ENCODE data around the gene CBX1. TPM values are rescaled to one million over a fixed set of nuclear protein-coding genes. Genes with fewer than 3 reads are reported as not detected.

CBX1 gene
- 38.4 and 42.9 TPM in 2 replicates for total RNA-seq

GRCh38 chr17:48101012-48101720, at the start of gene CBX1:
CBX1 (minus strand) TSS chr17:48101478; CDS start chr17:48077004, 24,474 bp downstream.
- DNase-seq (ENCODE audit: low read depth in 2 of 2): peak; percentile 95 to 98

GRCh38 chr17:48150597-48151001, 49.3 kb upstream of the CBX1 start:
- DNase-seq (ENCODE audit: low read depth in 2 of 2): no peak

DNA sequence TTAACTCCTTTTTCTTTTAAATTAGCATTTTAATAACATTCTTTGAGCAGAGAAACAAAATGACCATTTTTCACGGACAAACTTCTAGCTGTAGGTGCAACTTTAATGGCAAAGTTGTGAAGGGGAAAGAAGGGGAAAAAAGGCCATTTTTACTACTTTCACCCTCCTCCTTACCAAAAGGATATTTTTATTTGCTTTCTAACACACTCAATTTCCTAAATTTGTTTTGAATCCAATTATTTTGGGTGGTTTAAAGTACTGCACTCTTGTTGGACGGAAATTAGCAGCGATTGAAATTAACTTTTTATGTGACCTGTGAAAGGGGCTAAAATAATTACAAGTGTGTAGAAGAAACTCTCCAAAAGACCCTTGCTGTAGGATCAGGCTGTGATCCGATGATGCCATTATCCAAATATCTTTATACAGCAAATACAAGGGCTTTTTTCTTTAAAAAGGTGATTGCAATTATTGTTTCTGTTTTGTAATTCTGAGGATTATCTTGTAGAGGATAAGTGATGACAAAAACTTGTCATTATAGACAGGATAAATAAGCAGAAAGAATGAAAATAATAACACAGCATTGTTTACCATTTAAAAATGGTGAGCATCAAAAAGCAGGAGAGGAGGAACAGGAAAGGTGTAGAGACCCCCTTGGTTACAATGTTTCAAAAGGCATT, 48.6 kb upstream of the CBX1 start:
- DNase-seq (ENCODE audit: low read depth in 2 of 2): no peak

GRCh38 chr17:48148854-48149786, 47.8 kb upstream of the CBX1 start:
- DNase-seq (ENCODE audit: low read depth in 2 of 2): peak in 1 of 2 donors; percentile 23

DNA sequence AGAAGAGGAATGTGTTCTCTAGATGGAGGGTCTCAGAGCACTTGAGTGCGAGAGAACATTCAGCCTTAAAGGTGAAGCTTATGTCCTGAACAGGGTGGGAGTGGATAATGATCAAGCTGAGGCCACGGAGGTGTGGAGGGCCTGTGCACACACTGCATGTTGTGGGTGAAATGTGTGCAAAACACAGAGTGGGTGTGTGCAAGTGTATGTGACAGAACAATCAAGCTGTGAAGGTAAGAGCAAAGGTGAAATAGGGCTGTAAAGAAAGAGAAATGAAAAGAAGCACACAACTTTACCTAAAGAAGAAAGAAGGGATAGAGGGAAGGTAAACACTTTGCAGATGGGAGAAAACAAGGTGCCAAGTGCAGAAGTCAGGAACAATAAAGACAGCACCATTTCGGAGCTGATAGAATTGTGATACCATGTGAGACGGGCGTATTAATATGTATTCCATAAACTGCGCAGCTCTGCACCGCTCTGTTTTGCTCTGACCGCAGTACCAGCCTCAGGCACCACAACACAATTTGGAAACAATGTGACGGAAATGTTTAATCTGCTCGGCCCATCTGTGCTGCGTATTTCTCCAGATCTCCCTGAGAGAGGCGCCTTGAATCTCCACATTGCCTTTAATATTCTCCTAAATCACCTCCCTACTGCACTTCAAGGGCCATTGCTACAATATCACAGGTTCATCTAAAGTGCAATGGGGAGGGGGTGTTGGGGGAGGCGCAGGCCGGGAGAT, 46.9 kb upstream of the CBX1 start:
- no peak for DNase-seq (ENCODE audit: low read depth in 2 of 2)

GRCh38 chr17:48144976-48145798, 43.9 kb upstream of the CBX1 start:
- DNase-seq (ENCODE audit: low read depth in 2 of 2): no peak

- no peak for DNase-seq (ENCODE audit: low read depth in 2 of 2)
These were observed 43.0 kb upstream of the CBX1 start for GRCh38 chr17:48144231-48144630.

DNA sequence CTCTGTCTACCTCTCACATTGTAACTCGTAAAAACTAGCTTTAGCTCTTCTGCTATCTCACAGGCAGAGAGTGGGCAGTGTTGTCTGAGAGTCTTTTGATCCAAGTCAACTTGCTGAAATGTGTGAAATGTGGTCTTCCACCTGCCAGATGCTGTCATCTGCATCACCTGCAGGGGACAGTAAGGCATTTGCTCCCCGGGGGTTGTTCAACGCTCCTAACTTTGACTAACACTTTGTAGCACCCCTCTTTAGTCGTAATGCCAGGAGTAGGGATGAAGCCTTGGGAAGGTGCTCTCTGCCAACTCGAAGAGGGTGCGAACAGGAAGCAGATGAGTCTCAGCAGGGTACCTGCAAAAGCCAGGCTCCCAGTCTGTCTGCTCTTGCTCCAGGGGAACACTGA, 42.4 kb upstream of the CBX1 start:
- DNase-seq (ENCODE audit: low read depth in 2 of 2): no peak

GRCh38 chr17:48139944-48140343, 38.7 kb upstream of the CBX1 start:
- peak; percentile 60 to 64 for DNase-seq (ENCODE audit: low read depth in 2 of 2)

DNA sequence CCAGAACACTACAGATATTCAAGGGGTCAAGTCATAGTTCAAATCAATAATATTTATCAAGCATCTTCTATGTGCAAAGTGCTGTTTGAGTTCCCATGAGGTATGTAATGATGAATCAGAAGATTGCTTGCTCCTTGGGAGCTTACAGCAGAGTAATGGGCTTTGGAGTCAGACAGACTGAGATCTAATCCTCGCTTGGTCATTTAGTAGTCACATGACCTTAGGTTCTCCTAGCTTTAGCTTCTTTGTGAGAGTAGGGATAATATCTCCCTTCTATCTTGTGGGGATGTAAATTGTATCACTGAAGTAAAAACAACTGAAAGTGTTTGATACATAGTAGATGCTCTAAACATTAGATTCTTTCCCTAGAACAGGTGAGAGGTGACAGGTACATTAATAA, 36.4 kb upstream of the CBX1 start:
- DNase-seq (ENCODE audit: low read depth in 2 of 2): no peak

GRCh38 chr17:48134912-48135480, 33.7 kb upstream of the CBX1 start:
- no peak for DNase-seq (ENCODE audit: low read depth in 2 of 2)

DNA sequence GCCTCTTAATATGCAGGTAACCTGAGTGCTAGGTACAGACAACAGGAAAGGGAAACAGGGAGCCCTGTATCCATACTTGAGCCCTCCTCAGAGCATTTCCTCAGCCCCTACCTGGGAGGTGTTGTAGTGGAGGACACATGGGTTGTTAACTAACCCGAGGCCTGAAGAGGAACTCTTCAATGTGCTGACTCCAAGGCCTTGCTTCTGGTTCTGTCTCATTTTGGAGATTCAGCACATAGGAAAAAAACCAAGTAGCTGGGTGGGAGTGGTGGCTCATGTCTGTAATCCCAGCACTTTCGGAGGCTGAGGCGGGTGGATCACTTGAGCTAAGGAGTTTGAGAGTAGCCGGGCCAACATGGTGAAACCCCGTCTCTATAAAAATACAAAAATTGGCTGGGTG, 31.1 kb upstream of the CBX1 start:
- DNase-seq (ENCODE audit: low read depth in 2 of 2): no peak

DNA sequence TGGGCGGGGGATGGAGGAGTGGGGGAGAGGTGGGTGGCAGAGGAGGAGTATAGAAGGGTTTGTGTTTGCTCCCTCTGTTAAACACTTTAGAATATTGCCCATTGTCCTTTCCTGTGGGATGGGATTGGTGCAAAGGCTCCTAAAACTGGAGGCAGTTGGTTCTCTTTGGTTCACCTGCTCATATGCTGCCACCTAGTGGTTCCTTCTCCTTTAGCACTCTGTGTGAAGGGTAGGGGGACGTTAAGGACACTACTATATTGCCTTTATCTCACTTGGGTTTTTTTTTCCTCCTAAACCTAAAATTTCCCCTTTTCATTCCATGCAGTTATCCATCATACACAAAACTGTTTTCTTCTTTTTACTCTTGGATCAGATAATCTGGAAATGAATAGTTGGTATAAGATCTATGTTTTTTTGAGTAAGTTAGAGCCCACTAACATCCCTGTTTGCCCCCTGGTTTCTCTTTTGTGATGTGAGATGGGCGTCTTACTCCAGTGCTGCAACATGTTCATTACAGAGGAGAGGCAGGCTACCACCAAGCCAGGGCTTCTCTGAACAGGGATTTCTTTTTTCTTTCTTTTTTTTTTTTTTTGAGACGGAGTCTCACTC, 30.0 kb upstream of the CBX1 start:
- peak; percentile 66 to 82 for DNase-seq (ENCODE audit: low read depth in 2 of 2)

DNA sequence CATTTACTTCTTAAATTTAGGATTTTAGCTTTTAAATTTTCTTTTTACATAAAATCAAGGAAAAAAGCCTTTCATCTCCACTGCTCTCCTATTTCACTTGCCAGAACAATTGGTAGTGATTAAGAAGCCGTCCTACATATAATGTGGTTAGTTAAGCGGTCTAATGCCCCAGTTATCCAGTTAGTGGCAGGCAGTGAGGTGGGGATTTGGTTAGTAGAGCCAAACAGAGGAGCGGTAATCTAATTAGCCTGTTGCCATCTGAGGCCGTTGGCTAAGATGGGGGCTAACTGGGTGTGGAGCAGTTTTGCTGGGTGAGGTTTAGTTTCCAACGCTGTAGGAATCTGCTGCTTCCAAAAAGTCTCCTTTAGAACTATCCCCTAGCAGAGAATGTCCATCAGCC, 28.7 kb upstream of the CBX1 start:
- no peak for DNase-seq (ENCODE audit: low read depth in 2 of 2)

DNA sequence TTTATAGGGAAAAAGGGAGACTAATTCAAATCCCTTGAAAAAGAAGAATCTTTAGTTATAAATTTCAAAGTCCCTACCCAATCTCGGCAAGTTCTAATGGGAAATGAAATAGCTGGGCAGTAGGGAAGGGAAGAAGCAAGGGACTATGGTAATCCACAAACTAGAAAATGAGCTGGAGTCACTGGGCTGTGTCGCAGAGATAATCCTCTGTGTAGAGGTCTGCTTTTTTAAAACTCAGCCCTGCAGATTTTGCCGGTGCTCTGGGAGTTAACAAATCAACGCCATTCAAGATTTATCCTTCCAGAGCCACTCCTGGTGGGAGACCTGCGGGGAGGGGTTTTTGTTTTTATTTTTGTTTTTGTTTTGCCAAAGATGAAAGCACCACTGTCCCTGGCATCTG, 27.1 kb upstream of the CBX1 start:
- DNase-seq (ENCODE audit: low read depth in 2 of 2): no peak

DNA sequence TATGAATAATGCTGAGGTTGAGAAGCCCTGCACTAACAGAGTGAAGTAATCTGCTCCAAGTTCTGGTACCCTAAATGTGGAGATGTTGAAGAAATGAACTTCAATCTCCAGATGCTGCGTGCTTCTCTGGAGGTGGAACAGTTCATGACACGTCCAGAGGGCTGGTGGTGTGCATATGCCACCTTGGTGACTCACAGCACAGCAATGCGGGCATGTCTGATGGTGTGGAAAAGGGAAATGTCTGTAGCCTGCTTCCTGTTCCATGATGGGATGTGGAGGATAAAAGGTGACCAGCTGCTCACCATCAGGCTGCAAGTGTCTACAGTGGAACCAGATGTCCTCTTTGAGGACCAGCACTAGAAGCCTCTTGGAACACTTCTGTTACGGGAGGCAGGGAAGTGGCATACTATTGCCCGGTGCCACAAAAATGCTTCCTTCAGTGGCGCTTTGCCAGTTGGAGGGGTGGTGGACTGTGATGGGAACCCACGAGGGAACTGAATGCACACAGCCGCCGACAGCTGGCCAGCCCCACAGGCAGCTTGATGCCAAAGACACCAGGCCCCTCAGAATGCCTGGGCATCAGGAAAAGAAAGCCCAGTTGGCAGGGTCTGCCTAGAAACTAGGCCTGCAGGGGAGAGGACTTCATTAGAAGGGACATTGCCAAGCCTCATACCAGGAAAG, 26.2 kb upstream of the CBX1 start:
- DNase-seq (ENCODE audit: low read depth in 2 of 2): peak; percentile 68 to 91

- DNase-seq (ENCODE audit: low read depth in 2 of 2): no peak
These were observed 25.2 kb upstream of the CBX1 start for GRCh38 chr17:48126532-48126850.

GRCh38 chr17:48125829-48126531, 24.7 kb upstream of the CBX1 start:
- DNase-seq (ENCODE audit: low read depth in 2 of 2): no peak

Data from lung microvascular endothelial cell (primary cell).